Keratinocyte (primary cell): ENCODE results near the gene SRRT.

ENCODE experiments used
- CTCF ChIP-seq, 3 experiments: IDR thresholded peaks in 1 of 3; conservative IDR thresholded peaks in 1 of 3; optimal IDR thresholded peaks in 1 of 3; 2 replicates in 2 of 3; 3 replicates in 1 of 3; pipeline versions ENCODE3 to v1.5.1; 2011; ENCODE audit warnings: low read length in 3 of 3, mild to moderate bottlenecking in 3 of 3, moderate library complexity in 2 of 3, control low read depth in 1 of 3, inconsistent platforms in 1 of 3; ENCODE audit not compliant: insufficient read depth in 2 of 3; ENCODE audit errors: extremely low read depth in 1 of 3
- EZH2 ChIP-seq: IDR thresholded peaks from one replicate; pipeline ENCODE4 v1.6.1; 2012; ENCODE audit warnings: inconsistent platforms, mild to moderate bottlenecking, low read length, moderate library complexity

GRCh38 chr7:100825215-100825671, 49.7 kb upstream of the SRRT start:
- no peak for TF ChIP-seq CTCF (optimal IDR thresholded peaks at IDR 0.05 in 1 of 3, IDR thresholded peaks at IDR 0.05 in 1 of 3, conservative IDR thresholded peaks at IDR 0.05 in 1 of 3; ENCODE audit: extremely low read depth in 1 of 3, insufficient read depth in 2 of 3, low read length in 3 of 3)
- no peak for TF ChIP-seq EZH2
